Upper lobe of right lung (tissue), 1 donor: Measurements from ENCODE around the gene TMEM203. TPM values are rescaled to one million over a fixed set of nuclear protein-coding genes. Genes with fewer than 3 reads are reported as not detected.
A peak's percentile ranks its signal among the peaks of the same experiment; 100 is the strongest.

Source experiments
- ATAC-seq: fragments of 200-7000 bp; cut with Tn5 transposase; one replicate; pipeline ENCODE4 v1.9.1; 2020; ENCODE audit warnings: mild to moderate bottlenecking, moderate library complexity
- DNase-seq: peaks from one replicate; pipeline ENCODE4 v3.0.0-alpha.2; 2020
- H3K27ac ChIP-seq: fragments of 200-600 bp; one replicate; pipeline ENCODE4 v1.8.0; 2022
- H3K27me3 ChIP-seq: fragments of 200-600 bp; one replicate; pipeline ENCODE4 v1.8.0; 2022; ENCODE audit warnings: mild to moderate bottlenecking
- H3K36me3 ChIP-seq: fragments of 200-600 bp; one replicate; pipeline ENCODE4 v1.8.0; 2022
- H3K4me1 ChIP-seq: fragments of 200-600 bp; one replicate; pipeline ENCODE4 v1.8.0; 2022
- H3K4me3 ChIP-seq: fragments of 200-600 bp; one replicate; pipeline ENCODE4 v1.8.0; 2022; ENCODE audit warnings: mild to moderate bottlenecking
- H3K9me3 ChIP-seq: fragments of 200-600 bp; one replicate; pipeline ENCODE4 v1.8.0; 2022
- intact Hi-C: fragments of 100-400 bp; cut with DNase I; formaldehyde crosslinking; loops from one replicate; pipeline ENCODE4 v1.11.0; 2022
- total RNA-seq: library from RNA; stranded (reverse); fragmentation: NEBNext Ultra II Directional; extraction: Animal tissue kit (Norgen Biotek cat#: 25700); gene quantifications from one replicate; pipeline ENCODE4 v1.2.1, GENCODE V29; 2021
- TF ChIP-seq, protein P1 (sequence below): fragments of 200-600 bp; IDR thresholded peaks from one replicate; pipeline ENCODE4 v1.8.0; 2022; ENCODE audit warnings: antibody characterized with exemption
- donor health status: DM: no; HTN: yes; CAD: no; lungs with severe emphysema.

The TMEM203 gene
- total RNA-seq, 1 donor from 2014 or later = 28.7 TPM

GRCh38 chr9:137191245-137191644 lies 14.2 kb downstream of the TMEM203 start:
- DNase-seq = no peak
- intact Hi-C loops = no loop called here
- no peak overlapping the region for H3K27ac ChIP-seq
- no peaks in the 10 kb centered on the region for H3K9me3 ChIP-seq
- no peak overlapping the region for H3K4me3 ChIP-seq
- no peak for ATAC-seq
- H3K4me1 ChIP-seq = peaks cover 41% of the 10 kb centered on the region
- no peaks in the 10 kb centered on the region for H3K27me3 ChIP-seq
- peaks cover 30% of the 10 kb centered on the region for H3K36me3 ChIP-seq
- TF ChIP-seq, protein P1, sequence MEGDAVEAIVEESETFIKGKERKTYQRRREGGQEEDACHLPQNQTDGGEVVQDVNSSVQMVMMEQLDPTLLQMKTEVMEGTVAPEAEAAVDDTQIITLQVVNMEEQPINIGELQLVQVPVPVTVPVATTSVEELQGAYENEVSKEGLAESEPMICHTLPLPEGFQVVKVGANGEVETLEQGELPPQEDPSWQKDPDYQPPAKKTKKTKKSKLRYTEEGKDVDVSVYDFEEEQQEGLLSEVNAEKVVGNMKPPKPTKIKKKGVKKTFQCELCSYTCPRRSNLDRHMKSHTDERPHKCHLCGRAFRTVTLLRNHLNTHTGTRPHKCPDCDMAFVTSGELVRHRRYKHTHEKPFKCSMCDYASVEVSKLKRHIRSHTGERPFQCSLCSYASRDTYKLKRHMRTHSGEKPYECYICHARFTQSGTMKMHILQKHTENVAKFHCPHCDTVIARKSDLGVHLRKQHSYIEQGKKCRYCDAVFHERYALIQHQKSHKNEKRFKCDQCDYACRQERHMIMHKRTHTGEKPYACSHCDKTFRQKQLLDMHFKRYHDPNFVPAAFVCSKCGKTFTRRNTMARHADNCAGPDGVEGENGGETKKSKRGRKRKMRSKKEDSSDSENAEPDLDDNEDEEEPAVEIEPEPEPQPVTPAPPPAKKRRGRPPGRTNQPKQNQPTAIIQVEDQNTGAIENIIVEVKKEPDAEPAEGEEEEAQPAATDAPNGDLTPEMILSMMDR = no peak

DNA sequence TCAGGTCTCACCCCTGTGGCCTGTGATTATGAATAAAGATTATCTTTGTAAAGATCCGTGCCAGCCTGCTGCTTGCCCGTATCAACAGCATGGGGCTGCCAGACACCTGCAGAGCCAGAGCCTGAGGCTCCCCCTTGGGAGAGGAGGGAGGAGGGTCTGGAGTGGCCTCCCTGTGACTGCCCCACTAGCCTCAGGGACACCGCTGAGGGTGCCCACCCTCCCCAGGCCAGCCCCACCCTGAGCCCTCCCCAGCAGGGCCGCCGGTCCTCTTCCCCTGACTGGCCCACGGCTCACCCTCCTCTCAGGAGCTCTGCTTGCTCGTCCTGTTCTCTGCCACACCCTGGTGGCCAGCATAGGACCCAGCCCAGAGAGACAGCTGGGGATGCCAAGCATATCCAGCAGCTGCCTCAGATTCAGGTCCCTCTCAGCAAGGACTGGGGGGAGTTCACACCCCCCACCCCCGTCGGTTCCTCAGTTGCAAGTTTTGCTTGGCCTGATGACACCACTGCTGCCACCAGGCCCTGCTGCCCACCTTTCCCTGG lies 15.1 kb downstream of the TMEM203 start:
- H3K27me3 ChIP-seq = no peaks in the 10 kb centered on the region
- ATAC-seq = no peak
- H3K4me3 ChIP-seq = no peak overlapping the region
- intact Hi-C loops = no loop called here
- no peak for DNase-seq
- TF ChIP-seq, protein P1 = no peak
- H3K9me3 ChIP-seq = no peaks in the 10 kb centered on the region
- H3K4me1 ChIP-seq = peaks cover 40% of the 10 kb centered on the region
- H3K36me3 ChIP-seq = peaks cover 39% of the 10 kb centered on the region
- peak overlapping the region; percentile 95 for H3K27ac ChIP-seq

GRCh38 chr9:137189297-137190295 lies 15.9 kb downstream of the TMEM203 start:
- ATAC-seq (no peak), DNase-seq (no peak)
- Histone ChIP-seq H3K9me3 (no peaks in the 10 kb centered on the region), H3K36me3 (peaks cover 40% of the 10 kb centered on the region), H3K4me1 (peaks cover 34% of the 10 kb centered on the region), H3K4me3 (peak overlapping the region; percentile 99), H3K27me3 (no peaks in the 10 kb centered on the region), H3K27ac (peak overlapping the region; percentile 95)
- intact Hi-C loops = no loop called here
- TF ChIP-seq, protein P1 = no peak

DNA sequence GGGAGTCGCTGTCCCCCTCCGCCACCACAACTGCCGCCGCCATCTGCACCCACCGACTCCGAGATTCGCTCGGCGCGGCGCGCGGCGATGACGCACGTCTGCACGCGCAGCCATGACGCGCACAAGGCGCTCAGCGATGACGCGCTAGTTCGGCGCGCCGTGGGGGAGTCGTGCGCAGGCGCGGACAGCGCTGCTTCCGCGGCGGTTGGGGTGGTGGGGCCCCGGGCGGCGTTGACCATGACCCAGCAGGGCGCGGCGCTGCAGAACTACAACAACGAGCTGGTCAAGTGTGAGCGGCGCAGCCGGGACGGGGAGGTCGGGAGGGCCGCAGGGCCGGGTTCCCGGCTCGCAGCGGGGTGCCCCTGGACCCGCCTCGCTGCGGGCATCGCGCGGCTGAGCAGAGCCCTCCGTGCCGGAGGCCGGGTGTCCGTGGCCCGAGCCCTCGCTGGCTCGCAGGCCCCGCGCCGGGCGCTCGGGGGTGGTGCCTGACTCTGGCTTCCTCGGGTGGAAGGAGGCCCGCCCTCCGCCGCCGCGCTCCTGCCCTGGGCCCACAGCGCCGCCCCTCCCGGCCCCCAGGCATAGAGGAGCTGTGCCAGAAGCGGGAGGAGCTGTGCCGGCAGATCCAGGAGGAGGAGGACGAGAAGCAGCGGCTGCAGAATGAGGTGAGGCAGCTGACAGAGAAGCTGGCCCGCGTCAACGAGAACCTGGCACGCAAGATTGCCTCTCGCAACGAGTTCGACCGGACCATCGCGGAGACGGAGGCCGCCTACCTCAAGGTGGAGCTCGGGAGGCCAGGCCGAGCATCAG lies 16.8 kb downstream of the TMEM203 start, which contains the start of the genes ANAPC2 and SSNA1:
TSS of gene ANAPC2 (minus strand) at position 71 of the 807 bp plus-strand sequence. CDS start at position 43, 28 bp downstream.
TSS of gene SSNA1 (plus strand) at position 187 of the 807 bp plus-strand sequence. CDS start at position 238, 51 bp downstream.
- ATAC-seq (peak; percentile 90), DNase-seq (peak; percentile 97)
- H3K36me3 ChIP-seq = peaks cover 44% of the 10 kb centered on the region
- peak within 1 kb of the TSS; percentile 95 for H3K27ac ChIP-seq
- peak within 1 kb of the TSS; percentile 99 for H3K4me3 ChIP-seq
- peaks cover 34% of the 10 kb centered on the region for H3K4me1 ChIP-seq
- TF ChIP-seq, protein P1 = peak; percentile 31
- no peaks in the 10 kb centered on the region for H3K27me3 ChIP-seq
- intact Hi-C loops = no loop called here
- H3K9me3 ChIP-seq = no peaks in the 10 kb centered on the region

- DNase-seq (no peak), ATAC-seq (no peak)
- Histone ChIP-seq H3K27ac (peak overlapping the region; percentile 95), H3K27me3 (no peaks in the 10 kb centered on the region), H3K36me3 (peaks cover 50% of the 10 kb centered on the region), H3K9me3 (no peaks in the 10 kb centered on the region), H3K4me1 (peaks cover 34% of the 10 kb centered on the region), H3K4me3 (peak overlapping the region; percentile 99)
- intact Hi-C loops = no loop called here
- TF ChIP-seq, protein P1 = no peak
Observed at GRCh38 chr9:137188086-137188489, 17.4 kb downstream of the TMEM203 start.
